ENCODE data around the gene PXDN.

The PXDN gene

GRCh38 chr2:1754461-1755170 lies 10.3 kb upstream of the PXDN start:
- no peak overlapping the region for H3K9ac ChIP-seq (ENCODE audit: low read depth, low read length)
- H3K9me3 ChIP-seq (ENCODE audit: control insufficient read depth, insufficient read depth, low read length) = peaks cover 16% of the 10 kb centered on the region; the same call in 1 of the 2 replicates
- H3K36me3 ChIP-seq (ENCODE audit: insufficient read depth, low read length) = no peaks in the 10 kb centered on the region
- H3K4me1 ChIP-seq (ENCODE audit: insufficient read depth, low read length) = peaks cover 3% of the 10 kb centered on the region; the same call in 1 of the 2 replicates

- H3K36me3 ChIP-seq (ENCODE audit: insufficient read depth, low read length) = no peaks in the 10 kb centered on the region
- peaks cover 16% of the 10 kb centered on the region; the same call in 1 of the 2 replicates for H3K9me3 ChIP-seq (ENCODE audit: control insufficient read depth, insufficient read depth, low read length)
- no peak overlapping the region for H3K9ac ChIP-seq (ENCODE audit: low read depth, low read length)
- peaks cover 3% of the 10 kb centered on the region; the same call in 1 of the 2 replicates for H3K4me1 ChIP-seq (ENCODE audit: insufficient read depth, low read length)
These were observed 9.7 kb upstream of the PXDN start for GRCh38 chr2:1754046-1754445.

GRCh38 chr2:1752751-1753150 lies 8.4 kb upstream of the PXDN start:
- no peak overlapping the region for H3K9ac ChIP-seq (ENCODE audit: low read depth, low read length)
- peaks cover 3% of the 10 kb centered on the region; the same call in 1 of the 2 replicates for H3K4me1 ChIP-seq (ENCODE audit: insufficient read depth, low read length)
- H3K9me3 ChIP-seq (ENCODE audit: control insufficient read depth, insufficient read depth, low read length) = peaks cover 16% of the 10 kb centered on the region; the same call in 1 of the 2 replicates
- no peaks in the 10 kb centered on the region for H3K36me3 ChIP-seq (ENCODE audit: insufficient read depth, low read length)

GRCh38 chr2:1751767-1752725 lies 7.7 kb upstream of the PXDN start:
- Histone ChIP-seq H3K36me3 (ENCODE audit: insufficient read depth, low read length) (no peaks in the 10 kb centered on the region), H3K9me3 (ENCODE audit: control insufficient read depth, insufficient read depth, low read length) (peaks cover 16% of the 10 kb centered on the region; the same call in 1 of the 2 replicates), H3K9ac (ENCODE audit: low read depth, low read length) (no peak overlapping the region), H3K4me1 (ENCODE audit: insufficient read depth, low read length) (peaks cover 3% of the 10 kb centered on the region; the same call in 1 of the 2 replicates)

GRCh38 chr2:1750933-1751766 lies 6.8 kb upstream of the PXDN start:
- Histone ChIP-seq H3K36me3 (ENCODE audit: insufficient read depth, low read length) (no peaks in the 10 kb centered on the region), H3K9ac (ENCODE audit: low read depth, low read length) (no peak overlapping the region), H3K9me3 (ENCODE audit: control insufficient read depth, insufficient read depth, low read length) (peaks cover 16% of the 10 kb centered on the region; the same call in 1 of the 2 replicates), H3K4me1 (ENCODE audit: insufficient read depth, low read length) (peaks cover 3% of the 10 kb centered on the region; the same call in 1 of the 2 replicates)

GRCh38 chr2:1750270-1750932 lies 6.1 kb upstream of the PXDN start:
- H3K9ac ChIP-seq (ENCODE audit: low read depth, low read length) = no peak overlapping the region
- peaks cover 3% of the 10 kb centered on the region; the same call in 1 of the 2 replicates for H3K4me1 ChIP-seq (ENCODE audit: insufficient read depth, low read length)
- no peaks in the 10 kb centered on the region for H3K36me3 ChIP-seq (ENCODE audit: insufficient read depth, low read length)
- H3K9me3 ChIP-seq (ENCODE audit: control insufficient read depth, insufficient read depth, low read length) = peaks cover 13% of the 10 kb centered on the region; the same call in 1 of the 2 replicates

GRCh38 chr2:1749489-1750119 lies 5.3 kb upstream of the PXDN start:
- H3K36me3 ChIP-seq (ENCODE audit: insufficient read depth, low read length) = no peaks in the 10 kb centered on the region
- H3K9ac ChIP-seq (ENCODE audit: low read depth, low read length) = no peak overlapping the region
- peaks cover 3% of the 10 kb centered on the region; the same call in 1 of the 2 replicates for H3K4me1 ChIP-seq (ENCODE audit: insufficient read depth, low read length)
- H3K9me3 ChIP-seq (ENCODE audit: control insufficient read depth, insufficient read depth, low read length) = peaks cover 8% of the 10 kb centered on the region; the same call in 1 of the 2 replicates

- Histone ChIP-seq H3K4me1 (ENCODE audit: insufficient read depth, low read length) (peaks cover 3% of the 10 kb centered on the region; the same call in 1 of the 2 replicates), H3K9me3 (ENCODE audit: control insufficient read depth, insufficient read depth, low read length) (0 out of 2 replicates have a peak, but pooled peaks cover 1% of the 10 kb centered on the region), H3K9ac (ENCODE audit: low read depth, low read length) (no peak overlapping the region), H3K36me3 (ENCODE audit: insufficient read depth, low read length) (no peaks in the 10 kb centered on the region)
These were observed 4.6 kb upstream of the PXDN start for GRCh38 chr2:1748741-1749488.

GRCh38 chr2:1748176-1748740 lies 3.9 kb upstream of the PXDN start:
- no peak overlapping the region for H3K9ac ChIP-seq (ENCODE audit: low read depth, low read length)
- H3K4me1 ChIP-seq (ENCODE audit: insufficient read depth, low read length) = peaks cover 3% of the 10 kb centered on the region; the same call in 1 of the 2 replicates
- no peaks in the 10 kb centered on the region for H3K9me3 ChIP-seq (ENCODE audit: control insufficient read depth, insufficient read depth, low read length)
- no peaks in the 10 kb centered on the region for H3K36me3 ChIP-seq (ENCODE audit: insufficient read depth, low read length)

GRCh38 chr2:1747065-1747941 lies 3.0 kb upstream of the PXDN start:
- Histone ChIP-seq H3K36me3 (ENCODE audit: insufficient read depth, low read length) (no peaks in the 10 kb centered on the region), H3K9me3 (ENCODE audit: control insufficient read depth, insufficient read depth, low read length) (no peaks in the 10 kb centered on the region), H3K9ac (ENCODE audit: low read depth, low read length) (no peak overlapping the region), H3K4me1 (ENCODE audit: insufficient read depth, low read length) (peaks cover 3% of the 10 kb centered on the region; the same call in 1 of the 2 replicates)

GRCh38 chr2:1746174-1747064 lies 2.1 kb upstream of the PXDN start:
- peaks cover 11% of the 10 kb centered on the region for H3K4me1 ChIP-seq (ENCODE audit: insufficient read depth, low read length)
- H3K9me3 ChIP-seq (ENCODE audit: control insufficient read depth, insufficient read depth, low read length) = no peaks in the 10 kb centered on the region

More at GRCh38 chr2:1746174-1747064, 2.1 kb upstream of the PXDN start:
- H3K36me3 ChIP-seq (ENCODE audit: insufficient read depth, low read length) = no peaks in the 10 kb centered on the region
- H3K9ac ChIP-seq (ENCODE audit: low read depth, low read length) = no peak overlapping the region

Data from ES-I3 (cell line).